IMR-90 (cell line): ENCODE results near the gene XIAP. TPM values are rescaled to one million over a fixed set of nuclear protein-coding genes. Genes with fewer than 3 reads are reported as not detected.

Experiments used
- ATAC-seq: fragments of 200-7000 bp; cut with Tn5 transposase; 2 replicates; pipeline ENCODE4 v1.9.1; 2020; ENCODE audit warnings: low read depth, mild to moderate bottlenecking, moderate library complexity
- BruUV-seq: library from RNA; stranded (reverse); fragments of 400-500 nt; replicated peaks from 2 replicates; lab custom pipeline; 2021; lab: Mats Ljungman, UMichigan
- CTCF ChIA-PET: fragments of 300-600 bp; formaldehyde crosslinking; extraction: SDS; loops from one replicate; lab custom pipeline; 2021; ENCODE audit warnings: antibody characterized with exemption; lab: Yijun Ruan, JAX
- POLR2A ChIA-PET: fragments of 300-600 bp; sonication (Branson Sonifier 250); formaldehyde crosslinking; loops from one replicate; lab custom pipeline; 2022; ENCODE audit warnings: antibody characterized with exemption; ENCODE audit not compliant: unreplicated experiment; lab: Charles Lee
- DNase-seq: peaks from one replicate; pipeline ENCODE4 v3.0.0; 2013
- H2AFZ ChIP-seq: replicated peaks from 2 replicates; pipeline ENCODE3; 2013; ENCODE audit warnings: low read length, mild to moderate bottlenecking; ENCODE audit not compliant: poor library complexity
- H2AK5ac ChIP-seq: 2 replicates; pipeline ENCODE4 v1.6.1; 2013; ENCODE audit warnings: low read depth, low read length, inconsistent platforms
- H2AK9ac ChIP-seq: replicated peaks from 2 replicates; pipeline ENCODE3; 2013; ENCODE audit warnings: mild to moderate bottlenecking, low read depth, low read length, moderate library complexity; ENCODE audit not compliant: poor library complexity
- H2BK120ac ChIP-seq: 2 replicates; pipeline ENCODE4 v1.6.1; 2013; ENCODE audit warnings: low read depth, low read length, inconsistent platforms
- H2BK15ac ChIP-seq: 3 replicates; pipeline ENCODE4 v1.6.1; 2013; ENCODE audit warnings: low read depth, low read length, inconsistent platforms
- H2BK20ac ChIP-seq: 2 replicates; pipeline ENCODE4 v1.6.1; 2013; ENCODE audit warnings: low read depth, mild to moderate bottlenecking, inconsistent platforms, low read length, moderate library complexity
- H2BK5ac ChIP-seq: 2 replicates; pipeline ENCODE4 v1.6.1; 2013; ENCODE audit warnings: mild to moderate bottlenecking, low read depth, low read length, inconsistent platforms; ENCODE audit not compliant: poor library complexity, severe bottlenecking
- H3K14ac ChIP-seq: replicated peaks from 2 replicates; pipeline ENCODE4 v1.6.1; 2013; ENCODE audit warnings: low read depth, low read length, inconsistent platforms
- H3K18ac ChIP-seq: 2 replicates; pipeline ENCODE4 v1.6.1; 2013; ENCODE audit warnings: low read depth, low read length, control low read depth
- H3K23ac ChIP-seq: 2 replicates; pipeline ENCODE4 v1.6.1; 2013; ENCODE audit warnings: low read depth, low read length, inconsistent platforms
- H3K27ac ChIP-seq: 2 replicates; pipeline ENCODE4 v1.5.1; 2013; ENCODE audit warnings: mild to moderate bottlenecking, control low read depth, low read length; ENCODE audit not compliant: insufficient read depth
- H3K27me3 ChIP-seq: 2 replicates; pipeline ENCODE4 v1.6.1; 2013; ENCODE audit warnings: low read length; ENCODE audit not compliant: control insufficient read depth, insufficient read depth
- H3K36me3 ChIP-seq: 2 replicates; pipeline ENCODE4 v1.6.1; 2013; ENCODE audit warnings: low read length, mixed read lengths; ENCODE audit not compliant: control insufficient read depth, insufficient read depth
- H3K4ac ChIP-seq: 2 replicates; pipeline ENCODE4 v1.6.1; 2013; ENCODE audit warnings: low read depth, low read length, inconsistent platforms
- H3K4me1 ChIP-seq: 2 replicates; pipeline ENCODE4 v1.6.1; 2013; ENCODE audit warnings: low read length, mixed read lengths; ENCODE audit not compliant: control insufficient read depth, insufficient read depth
- H3K4me2 ChIP-seq: 2 replicates; pipeline ENCODE4 v1.6.1; 2013; ENCODE audit warnings: low read depth, mild to moderate bottlenecking, control low read depth, low read length, moderate library complexity
- H3K4me3 ChIP-seq: 2 replicates; pipeline ENCODE4 v1.5.1; 2013; ENCODE audit warnings: low read depth, mild to moderate bottlenecking, control low read depth, low read length, moderate library complexity; ENCODE audit not compliant: insufficient read depth
- H3K56ac ChIP-seq: 2 replicates; pipeline ENCODE4 v1.6.1; 2013; ENCODE audit warnings: low read length, inconsistent platforms; ENCODE audit not compliant: insufficient read depth; ENCODE audit errors: extremely low read depth
- H3K79me1 ChIP-seq, 2 experiments: 2 replicates each; pipeline ENCODE4 v1.6.1; 2013; ENCODE audit warnings: low read length in 2 of 2, inconsistent platforms in 1 of 2, low read depth in 1 of 2
- H3K9ac ChIP-seq: 2 replicates; pipeline ENCODE4 v1.6.1; 2013; ENCODE audit warnings: low read depth, low read length, control low read depth
- H3K9me1 ChIP-seq: 2 replicates; pipeline ENCODE4 v1.6.1; 2013; ENCODE audit warnings: low read length, inconsistent platforms; ENCODE audit not compliant: insufficient read depth
- H3K9me3 ChIP-seq: 2 replicates; pipeline ENCODE4 v1.6.1; 2013; ENCODE audit warnings: low read length; ENCODE audit not compliant: control insufficient read depth, insufficient read depth
- H4K20me1 ChIP-seq: 2 replicates; pipeline ENCODE4 v1.6.1; 2013; ENCODE audit warnings: low read length, inconsistent platforms; ENCODE audit not compliant: insufficient read depth
- H4K5ac ChIP-seq: 2 replicates; pipeline ENCODE4 v1.6.1; 2013; ENCODE audit warnings: mild to moderate bottlenecking, low read depth, low read length, control low read depth
- H4K8ac ChIP-seq, 2 experiments: 2 replicates each; pipeline ENCODE4 v1.6.1; 2013; ENCODE audit warnings: low read depth in 2 of 2, low read length in 2 of 2, control low read depth in 1 of 2, inconsistent platforms in 1 of 2
- H4K91ac ChIP-seq: 2 replicates; pipeline ENCODE4 v1.6.1; 2013; ENCODE audit warnings: low read depth, low read length, inconsistent platforms; ENCODE audit not compliant: insufficient read depth
- CHD1 ChIP-seq: IDR thresholded peaks from 2 replicates; pipeline ENCODE4 v1.6.1; 2012; ENCODE audit warnings: low read depth, low read length, improper control_type of control experiment
- FOS ChIP-seq: fragments of 150-350 bp; IDR thresholded peaks from 2 replicates; pipeline ENCODE4 v1.6.1; 2016; ENCODE audit warnings: low read depth, low read length
- MAFK ChIP-seq: IDR thresholded peaks from 2 replicates; pipeline ENCODE4 v1.6.1; 2012; ENCODE audit warnings: low read depth, low read length, improper control_type of control experiment
- MAZ ChIP-seq: IDR thresholded peaks from 2 replicates; pipeline ENCODE4 v1.6.1; 2012; ENCODE audit warnings: low read depth, mild to moderate bottlenecking, low read length, improper control_type of control experiment, moderate library complexity, borderline replicate concordance
- RAD21 ChIP-seq: IDR thresholded peaks from 2 replicates; pipeline ENCODE4 v1.6.1; 2012; ENCODE audit warnings: low read length, improper control_type of control experiment
- SMC3 ChIP-seq: fragments of 150-350 bp; IDR thresholded peaks from 2 replicates; pipeline ENCODE4 v1.6.1; 2016; ENCODE audit warnings: low read depth, mild to moderate bottlenecking, antibody characterized with exemption, low read length, moderate library complexity
- WGBS, 2 experiments: methylation state at CpG; one replicate each; pipeline versions ENCODE4 v1.1.5 to v1.1.7; 2013; ENCODE audit warnings: missing lambda C conversion rate in 2 of 2; ENCODE audit not compliant: insufficient read length in 1 of 2; ENCODE audit errors: extremely low coverage in 2 of 2; 5-methylcytosine and 5-hydroxymethylcytosine counted together
- dilution Hi-C: fragments of 300-500 bp; cut with HindIII; formaldehyde crosslinking; loops from one replicate; pipeline ENCODE4 v1.14.3; 2018; ENCODE audit warnings: low sequenced_read_pairs; ENCODE audit not compliant: unreplicated experiment
- in situ Hi-C: fragments of 300-500 bp; cut with MboI; formaldehyde crosslinking; loops from 3 replicates; pipeline ENCODE4 v1.14.3; 2019; ENCODE audit warnings: low sequenced_read_pairs, inconsistent platforms, mixed read lengths
- intact Hi-C: fragments of 100-400 bp; cut with micrococcal nuclease; formaldehyde crosslinking; loops from 2 replicates; pipeline ENCODE4 v1.10.0; 2022
- polyA plus RNA-seq, 3 experiments: library from polyadenylated mRNA; depleted of rRNA; stranded (reverse); fragments of >200 nt; gene quantifications; 2 replicates each; pipeline ENCODE4 v1.2.3, GENCODE V29; 2012; ENCODE audit warnings: low replicate concordance in 1 of 3
- total RNA-seq: library from RNA; depleted of rRNA; stranded (reverse); fragments of >200 nt; gene quantifications from 2 replicates; pipeline ENCODE4 v1.2.3, GENCODE V29; 2012
- TF ChIP-seq, protein P1 (sequence below): conservative IDR thresholded peaks from 2 replicates; pipeline ENCODE4 v1.5.1; 2012; ENCODE audit warnings: mild to moderate bottlenecking, low read depth, low read length, improper control_type of control experiment
- TF ChIP-seq, protein P2 (sequence below): fragments of 150-350 bp; IDR thresholded peaks from 2 replicates; pipeline ENCODE4 v1.6.1; 2016; ENCODE audit warnings: low read depth, mild to moderate bottlenecking, low read length, moderate library complexity, borderline replicate concordance

XIAP gene
- total and polyA plus RNA-seq, 2 of the 4 experiments (the other 2 are of a cell fraction), result 8.1 to 17.4 TPM

DNA sequence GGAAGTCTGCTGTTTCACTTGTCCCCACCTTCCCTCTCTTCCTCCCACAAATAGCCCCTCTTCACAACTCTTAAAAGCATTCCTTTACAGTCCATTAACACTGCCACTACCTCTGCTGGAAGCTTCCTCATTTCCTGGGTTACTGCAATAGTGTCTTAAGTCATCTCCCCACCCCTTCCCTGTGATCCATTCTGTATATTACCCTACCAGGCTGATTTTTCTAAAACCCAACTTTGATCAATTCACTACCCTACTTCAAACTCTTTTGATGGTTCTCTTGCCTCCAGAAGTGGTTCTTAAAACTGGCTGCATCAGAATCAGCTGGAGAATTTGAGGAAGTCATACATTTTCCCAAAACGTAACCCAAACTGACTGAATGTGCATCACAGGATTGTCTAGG is 8.8 kb upstream of the XIAP start:
- Histone ChIP-seq H3K79me1 (no peaks in the 10 kb centered on the region), H3K18ac (no peak overlapping the region), H2BK20ac (no peak overlapping the region), H3K4me3 (no peak overlapping the region), H4K5ac (no peak overlapping the region), H4K20me1 (no peaks in the 10 kb centered on the region), H3K9me3 (0 out of 2 replicates have a peak, but pooled peaks cover 2% of the 10 kb centered on the region), H3K4me1 (no peaks in the 10 kb centered on the region), H3K4me2 (no peak overlapping the region), H3K27ac (no peak overlapping the region), H3K36me3 (no peaks in the 10 kb centered on the region), H3K9ac (no peak overlapping the region), H4K8ac (no peak overlapping the region), H3K4ac (no peak overlapping the region), H2AK5ac (no peak overlapping the region), H3K23ac (no peak overlapping the region), H2AK9ac (no peak overlapping the region), H4K91ac (no peak overlapping the region), H3K27me3 (no peaks in the 10 kb centered on the region), H2BK15ac (no peak overlapping the region), H3K9me1 (no peaks in the 10 kb centered on the region), H2AFZ (no peak overlapping the region), H3K56ac (no peak overlapping the region), H2BK5ac (no peak overlapping the region), H2BK120ac (no peak overlapping the region), H3K14ac (no peak overlapping the region)
- ChIA-PET POLR2A (no interaction called here), CTCF (interaction anchor here (0.6 kb wide), 2 partner anchors 18 to 269 kb away, joined by 4 to 5 read pairs; no protein-coding TSS in a partner anchor)
- dilution Hi-C loops (no loop called here), in situ Hi-C loops (no loop called here), intact Hi-C loops (no loop called here)
- WGBS, 2 experiments, result no CpG with 5 or more reads among the region's 1 CpG
- no TSS peak for BruUV-seq
- DNase-seq (no peak), ATAC-seq (no peak)
- TF ChIP-seq SMC3 (no peak), FOS (no peak), MAZ (no peak), MAFK (no peak), CHD1 (no peak), RAD21 (no peak)
- TF ChIP-seq, protein P1, sequence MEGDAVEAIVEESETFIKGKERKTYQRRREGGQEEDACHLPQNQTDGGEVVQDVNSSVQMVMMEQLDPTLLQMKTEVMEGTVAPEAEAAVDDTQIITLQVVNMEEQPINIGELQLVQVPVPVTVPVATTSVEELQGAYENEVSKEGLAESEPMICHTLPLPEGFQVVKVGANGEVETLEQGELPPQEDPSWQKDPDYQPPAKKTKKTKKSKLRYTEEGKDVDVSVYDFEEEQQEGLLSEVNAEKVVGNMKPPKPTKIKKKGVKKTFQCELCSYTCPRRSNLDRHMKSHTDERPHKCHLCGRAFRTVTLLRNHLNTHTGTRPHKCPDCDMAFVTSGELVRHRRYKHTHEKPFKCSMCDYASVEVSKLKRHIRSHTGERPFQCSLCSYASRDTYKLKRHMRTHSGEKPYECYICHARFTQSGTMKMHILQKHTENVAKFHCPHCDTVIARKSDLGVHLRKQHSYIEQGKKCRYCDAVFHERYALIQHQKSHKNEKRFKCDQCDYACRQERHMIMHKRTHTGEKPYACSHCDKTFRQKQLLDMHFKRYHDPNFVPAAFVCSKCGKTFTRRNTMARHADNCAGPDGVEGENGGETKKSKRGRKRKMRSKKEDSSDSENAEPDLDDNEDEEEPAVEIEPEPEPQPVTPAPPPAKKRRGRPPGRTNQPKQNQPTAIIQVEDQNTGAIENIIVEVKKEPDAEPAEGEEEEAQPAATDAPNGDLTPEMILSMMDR, result no peak
- TF ChIP-seq, protein P2, sequence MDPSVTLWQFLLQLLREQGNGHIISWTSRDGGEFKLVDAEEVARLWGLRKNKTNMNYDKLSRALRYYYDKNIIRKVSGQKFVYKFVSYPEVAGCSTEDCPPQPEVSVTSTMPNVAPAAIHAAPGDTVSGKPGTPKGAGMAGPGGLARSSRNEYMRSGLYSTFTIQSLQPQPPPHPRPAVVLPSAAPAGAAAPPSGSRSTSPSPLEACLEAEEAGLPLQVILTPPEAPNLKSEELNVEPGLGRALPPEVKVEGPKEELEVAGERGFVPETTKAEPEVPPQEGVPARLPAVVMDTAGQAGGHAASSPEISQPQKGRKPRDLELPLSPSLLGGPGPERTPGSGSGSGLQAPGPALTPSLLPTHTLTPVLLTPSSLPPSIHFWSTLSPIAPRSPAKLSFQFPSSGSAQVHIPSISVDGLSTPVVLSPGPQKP, result no peak
